ENCODE results near the gene TST.
A peak's percentile ranks its signal among the peaks of the same experiment; 100 is the strongest.

TST gene

DNA sequence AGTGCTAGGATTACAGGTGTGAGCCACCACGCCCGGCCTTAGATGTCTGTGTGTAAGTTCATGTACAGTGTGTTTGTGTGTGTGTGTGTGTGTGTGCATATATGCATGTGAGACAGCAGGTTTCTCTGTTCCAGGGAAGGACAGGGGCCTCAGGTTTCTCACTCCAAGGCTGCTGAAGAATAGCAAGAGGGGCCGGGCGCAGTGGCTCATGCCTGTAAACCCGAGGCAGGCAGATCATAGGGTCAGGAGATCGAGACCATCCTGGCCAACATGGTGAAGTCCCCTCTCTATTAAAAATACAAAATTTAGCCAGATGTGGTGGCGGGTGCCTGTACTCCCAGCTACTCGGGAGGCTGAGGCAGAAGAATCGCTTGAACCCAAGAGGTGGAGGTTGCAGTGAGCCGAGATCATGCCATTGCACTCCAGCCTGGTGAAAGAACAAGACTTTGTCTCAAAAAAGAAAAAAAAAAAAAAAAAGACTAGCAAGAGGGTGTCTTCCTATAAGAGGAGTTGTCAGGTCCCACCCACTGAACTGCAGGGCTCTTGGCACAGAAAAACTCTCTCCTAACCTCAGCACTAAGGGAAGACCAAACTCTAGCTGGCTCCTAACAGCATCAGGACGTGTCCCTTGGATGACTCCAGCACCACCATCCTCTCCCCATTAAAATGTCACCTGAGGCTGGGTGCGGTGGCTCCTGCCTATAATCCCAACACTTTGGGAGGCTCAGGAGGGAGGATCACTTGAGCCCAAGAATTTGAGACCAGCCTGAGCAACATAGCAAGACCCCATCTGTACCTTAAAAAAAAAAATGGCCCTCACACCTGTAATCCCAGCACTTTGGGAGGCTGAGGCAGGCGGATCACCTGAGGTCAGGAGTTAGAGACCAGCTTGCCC lies 40.0 kb downstream of the TST start:
- no peak for DNase-seq

DNA sequence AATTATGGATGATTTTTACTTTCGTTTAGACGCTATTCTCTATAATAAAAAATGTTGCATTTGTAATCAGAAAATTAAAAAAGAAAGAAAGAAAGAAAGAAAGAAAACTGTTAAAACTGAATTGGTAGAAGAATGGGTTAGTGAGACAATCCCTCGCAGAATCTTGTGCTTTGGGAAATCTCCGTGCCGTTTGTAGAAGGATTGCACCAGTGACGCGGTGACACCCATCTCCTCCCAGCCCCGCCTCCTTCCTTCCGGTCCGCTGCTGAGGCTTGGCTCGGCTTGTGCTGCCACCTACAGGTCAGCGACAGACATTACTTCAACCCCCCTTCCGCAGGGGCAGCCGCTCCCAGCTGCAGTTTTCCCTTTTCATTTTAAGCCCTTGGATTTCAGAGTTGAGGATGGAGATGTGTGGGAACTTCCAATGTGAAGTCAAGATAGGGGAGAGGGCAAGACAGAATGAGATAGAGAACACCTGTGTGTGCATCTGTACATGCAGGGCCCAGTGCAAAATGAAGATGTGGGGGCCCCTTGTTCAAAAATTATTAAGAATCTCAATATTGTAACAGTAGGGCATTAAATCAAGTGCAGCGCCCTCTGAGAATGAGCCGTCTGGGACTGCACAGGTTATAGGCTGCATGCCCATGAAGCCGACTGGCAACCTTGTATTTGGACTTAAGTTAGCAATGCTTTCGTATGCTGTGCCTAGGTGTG lies 41.1 kb downstream of the TST start:
- peak; percentile 88 for DNase-seq

GRCh38 chr22:36977401-36977861 lies 41.8 kb downstream of the TST start:
- peak; percentile 64 for DNase-seq

DNA sequence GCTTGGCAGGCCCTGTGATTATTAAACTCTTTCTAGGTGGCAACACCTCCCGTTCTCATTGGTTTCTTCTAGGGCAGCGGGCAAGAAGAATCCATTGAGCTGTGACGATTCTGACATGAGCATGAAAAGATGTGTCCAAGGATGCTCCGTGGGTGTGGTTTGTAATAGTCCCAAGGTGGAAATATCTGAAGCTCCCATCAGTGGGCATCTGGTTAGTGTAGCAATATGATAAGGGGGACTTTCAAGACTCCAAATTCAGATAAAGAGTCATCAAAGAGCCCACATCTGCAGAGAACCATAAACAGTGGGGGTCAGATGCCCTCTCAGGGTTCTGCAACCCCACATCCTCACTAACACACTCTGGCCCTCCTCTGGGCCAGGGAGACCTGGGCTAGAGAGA lies 42.6 kb downstream of the TST start:
- no peak for DNase-seq

DNA sequence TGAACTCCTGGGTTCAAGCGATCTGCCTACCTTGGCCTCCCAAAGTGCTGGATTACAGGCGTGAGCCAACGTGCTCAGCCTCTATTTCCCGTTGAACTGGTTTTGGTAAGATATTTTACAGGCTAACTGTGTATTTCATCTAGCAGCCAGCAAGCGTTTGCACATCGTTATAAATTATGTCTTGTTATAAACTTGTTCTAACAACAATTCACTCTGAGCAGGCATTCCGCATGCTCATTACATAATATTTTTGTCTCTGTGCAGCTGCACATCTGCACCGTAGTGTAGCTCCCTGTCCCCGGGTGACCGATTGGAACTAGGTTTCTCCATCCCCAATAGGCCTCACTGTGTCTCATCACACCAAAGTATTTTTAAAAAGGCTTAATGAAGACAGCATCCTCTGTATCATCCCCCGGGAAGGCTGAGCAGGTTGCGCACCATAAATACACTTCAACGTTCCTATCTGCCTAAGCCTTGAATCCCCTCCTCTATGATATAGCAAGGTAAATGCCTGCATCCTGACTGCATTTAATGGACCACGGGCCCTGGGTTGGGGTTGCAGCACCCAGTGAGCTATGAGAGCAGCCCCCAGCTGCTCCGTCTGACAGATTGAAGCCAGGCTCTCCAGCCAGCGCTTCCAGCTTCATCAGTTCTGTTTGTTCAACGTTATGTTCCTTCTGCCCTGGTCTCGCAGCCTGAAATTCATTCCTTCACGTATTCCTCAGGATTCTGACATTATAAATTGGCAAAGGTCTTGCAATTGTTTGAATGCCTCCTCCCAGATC lies 47.7 kb downstream of the TST start:
- no peak for DNase-seq

DNA sequence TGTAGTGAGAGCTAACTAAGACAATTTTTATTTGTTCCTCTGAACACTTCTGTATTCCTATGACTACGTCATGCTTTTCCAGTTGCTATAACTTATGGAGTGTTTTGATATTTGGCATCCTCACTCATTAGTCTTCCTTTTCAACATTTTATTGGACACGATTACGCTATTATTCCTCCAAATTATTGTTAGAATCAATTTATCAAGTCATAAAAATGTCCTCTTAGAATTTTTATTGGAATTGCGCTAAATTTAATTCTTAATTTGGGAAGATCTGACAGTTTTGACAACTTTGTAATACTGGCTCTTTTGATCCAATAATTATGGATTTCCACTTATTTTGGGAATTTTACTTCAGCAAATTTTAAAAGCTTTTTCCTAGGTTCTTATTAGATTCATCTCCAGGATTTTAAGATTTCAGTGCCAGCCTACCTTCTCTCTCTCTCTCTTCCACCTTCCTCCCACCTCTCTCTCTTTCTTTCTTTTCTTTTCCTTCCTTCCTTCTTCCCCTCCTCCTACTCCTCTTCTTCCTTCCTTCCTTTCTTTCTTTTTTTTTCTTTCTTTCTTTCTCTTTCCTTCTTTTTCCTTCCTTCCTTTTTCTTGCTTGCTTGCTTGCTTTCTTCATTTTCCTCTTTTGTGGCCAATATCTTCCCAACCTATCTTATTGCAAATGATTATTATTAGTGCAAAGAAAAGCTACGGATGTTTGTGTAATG lies 50.8 kb downstream of the TST start:
- DNase-seq, result no peak

GRCh38 chr22:36966851-36967540 lies 52.3 kb downstream of the TST start:
- no peak for DNase-seq

GRCh38 chr22:36965696-36966095 lies 53.6 kb downstream of the TST start:
- DNase-seq, result no peak

DNA sequence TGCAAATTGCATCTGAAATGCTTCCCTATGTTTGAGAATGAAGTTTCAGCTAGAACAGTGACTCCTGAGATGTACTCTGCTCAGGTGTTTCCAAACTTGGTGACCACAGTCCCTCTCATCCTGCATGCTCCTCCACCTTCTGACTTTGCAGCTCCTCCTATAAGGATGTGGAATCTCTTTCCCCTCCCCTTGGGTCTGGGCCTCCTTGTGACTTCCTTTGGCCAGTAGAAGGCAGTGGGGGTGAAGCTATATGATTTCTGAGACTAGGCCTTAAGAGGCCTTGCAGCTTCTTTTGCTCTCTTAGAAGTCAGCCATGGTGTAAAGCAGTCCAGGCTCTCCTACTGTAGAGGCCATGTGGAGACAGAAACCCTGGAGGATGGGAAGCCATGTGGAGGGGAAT lies 55.1 kb downstream of the TST start:
- no peak for DNase-seq

GRCh38 chr22:36963302-36963701 lies 55.9 kb downstream of the TST start:
- DNase-seq, result no peak

- no peak for DNase-seq
Measured at GRCh38 chr22:36961626-36962025, 57.6 kb downstream of the TST start.

Measured in islet precursor cell (in vitro differentiated cells).